ENCODE results near the gene DKK2. TPM values are rescaled to one million over a fixed set of nuclear protein-coding genes. Genes with fewer than 3 reads are reported as not detected.

The DKK2 gene
- total and polyA plus RNA-seq, 2 donors (not counting 3 experiments of a cell fraction or from before 2014, with no cell fraction given), result 0.14 to 0.24 TPM

- no peak overlapping the region for H3K4me2 ChIP-seq (ENCODE audit: insufficient read depth, low read length)
- no peaks in the 10 kb centered on the region for H3K4me1 ChIP-seq (ENCODE audit: control insufficient read depth, extremely low read depth, insufficient read depth, low read length)
- H3K9ac ChIP-seq (replicated peaks; ENCODE audit: extremely low read depth, insufficient read depth, low read length), result no peak overlapping the region
- TF ChIP-seq CTCF (IDR thresholded peaks at IDR 0.05; ENCODE audit: extremely low read depth in 1 of 2, insufficient read depth in 1 of 2, low read depth in 1 of 2, low read length in 2 of 2) (no peak), POLR2AphosphoS5 (IDR thresholded peaks at IDR 0.05; ENCODE audit: insufficient read depth, low read depth, low read length) (no peak), FOS (IDR thresholded peaks at IDR 0.05; ENCODE audit: borderline replicate concordance, insufficient read depth, low read length) (no peak), MYC (IDR thresholded peaks at IDR 0.05; ENCODE audit: low read depth, low read length) (no peak), POLR2A (IDR thresholded peaks at IDR 0.05; ENCODE audit: low read depth, low read length) (no peak), MAX (IDR thresholded peaks at IDR 0.05; ENCODE audit: insufficient read depth, insufficient read length) (no peak), EZH2 (IDR thresholded peaks at IDR 0.05; ENCODE audit: borderline replicate concordance, low read depth, low read length, severe bottlenecking) (no peak), GATA2 (IDR thresholded peaks at IDR 0.05; ENCODE audit: insufficient read depth, insufficient read length, low read depth, low read length) (no peak), JUN (IDR thresholded peaks at IDR 0.05; ENCODE audit: borderline replicate concordance, insufficient read depth, insufficient read length, low read depth) (no peak)
- FAIRE-seq, result no peak
- H4K20me1 ChIP-seq (replicated peaks; ENCODE audit: control insufficient read depth, extremely low read depth, insufficient read depth, low read length), result no peaks in the 10 kb centered on the region
- H3K27me3 ChIP-seq (ENCODE audit: control insufficient read depth in 2 of 2, insufficient read depth in 2 of 2, low read length in 2 of 2), result no peaks in the 10 kb centered on the region
- DNase-seq (ENCODE audit: low read depth, low spot score), result no peak
- dilution Hi-C loops (cut with MboI; ENCODE audit: extremely low pct_ligation_motif_present, low sequenced_read_pairs) (no loop called here), intact Hi-C loops (cut with micrococcal nuclease) (no loop called here)
- CTCF ChIA-PET, result no interaction called here
- H3K9me3 ChIP-seq (replicated peaks; ENCODE audit: control insufficient read depth, insufficient read depth, low read length), result no peaks in the 10 kb centered on the region
- no peaks in the 10 kb centered on the region for H3K9me1 ChIP-seq (replicated peaks; ENCODE audit: control insufficient read depth, extremely low read depth, insufficient read depth, low read length)
- no peak overlapping the region for H3K27ac ChIP-seq (ENCODE audit: insufficient read depth, low read depth, low read length)
- BruUV-seq (replicated peaks), result no TSS peak
- H3K36me3 ChIP-seq (ENCODE audit: control insufficient read depth in 2 of 2, extremely low read depth in 1 of 2, insufficient read depth in 2 of 2, low read length in 2 of 2), result no peaks in the 10 kb centered on the region
- no peak overlapping the region for H2AFZ ChIP-seq (ENCODE audit: low read depth, low read length)
- no peaks in the 10 kb centered on the region for H3K79me2 ChIP-seq (ENCODE audit: control insufficient read depth, insufficient read depth, low read length)
- no peak overlapping the region for H3K4me3 ChIP-seq (replicated peaks in 1 of 3; ENCODE audit: insufficient read depth in 1 of 3, low read depth in 1 of 3, low read length in 3 of 3)
- POLR2A ChIA-PET, result no interaction called here
Observed at GRCh38 chr4:106914223-106914622, 121.9 kb downstream of the DKK2 start.
